CD14-positive monocyte (primary cell): ENCODE data around the gene CACNA1C. TPM values are rescaled to one million over a fixed set of nuclear protein-coding genes. Genes with fewer than 3 reads are reported as not detected.

ENCODE experiments used
- DNase-seq, 3 donors: peaks; one replicate each; pipeline ENCODE4 v3.0.0-alpha.2; 2011 to 2022
- H2AFZ ChIP-seq: 2 replicates; pipeline ENCODE4 v1.6.0; 2012; ENCODE audit warnings: mild to moderate bottlenecking, low read depth, low read length, inconsistent platforms; ENCODE audit not compliant: insufficient read depth, poor library complexity, severe bottlenecking
- H3K27ac ChIP-seq, 2 donors: 1 replicate in 1 of 2; 2 replicates in 1 of 2; pipeline ENCODE4 v1.5.1; 2012 to 2013; ENCODE audit warnings: low read length in 2 of 2, control low read depth in 1 of 2, inconsistent platforms in 1 of 2, low read depth in 1 of 2, mild to moderate bottlenecking in 1 of 2
- H3K27me3 ChIP-seq, 2 donors: one replicate each; pipeline versions ENCODE4 v1.6.0 to v1.6.1; 2011 to 2013; ENCODE audit warnings: low read length in 2 of 2; ENCODE audit not compliant: control insufficient read depth in 2 of 2, insufficient read depth in 2 of 2
- H3K36me3 ChIP-seq, 2 donors: replicated peaks in 1 of 2; 1 replicate in 1 of 2; 2 replicates in 1 of 2; pipeline versions ENCODE4 v1.5.1 to v1.6.1; 2012 to 2013; ENCODE audit warnings: low read length in 2 of 2, control low read depth in 1 of 2, inconsistent platforms in 1 of 2, mild to moderate bottlenecking in 1 of 2; ENCODE audit not compliant: insufficient read depth in 2 of 2, control insufficient read depth in 1 of 2
- H3K4me1 ChIP-seq, 2 donors: 1 replicate in 1 of 2; 2 replicates in 1 of 2; pipeline versions ENCODE4 v1.5.1 to v1.6.1; 2012 to 2013; ENCODE audit warnings: low read length in 2 of 2, control low read depth in 1 of 2, inconsistent platforms in 1 of 2, mild to moderate bottlenecking in 1 of 2, moderate library complexity in 1 of 2; ENCODE audit not compliant: insufficient read depth in 2 of 2, control insufficient read depth in 1 of 2
- H3K4me2 ChIP-seq: replicated peaks from 2 replicates; pipeline ENCODE3; 2012; ENCODE audit warnings: low read length, moderate library complexity, mild to moderate bottlenecking; ENCODE audit not compliant: poor library complexity, severe bottlenecking; ENCODE audit errors: extremely low read depth
- H3K4me3 ChIP-seq, 3 experiments: fragments of 200-600 bp in 1 of 3; sonication (generic) in 1 of 3; replicated peaks in 1 of 3; 1 replicate in 2 of 3; 2 replicates in 1 of 3; pipeline ENCODE4 v1.5.1; 2011 to 2013; ENCODE audit warnings: low read length in 3 of 3, mild to moderate bottlenecking in 3 of 3, control low read depth in 2 of 3, low read depth in 2 of 3, inconsistent platforms in 1 of 3, moderate library complexity in 1 of 3
- H3K79me2 ChIP-seq: 2 replicates; pipeline ENCODE4 v1.6.0; 2012; ENCODE audit warnings: mild to moderate bottlenecking, control low read depth, inconsistent platforms, low read length, moderate library complexity; ENCODE audit not compliant: insufficient read depth
- H3K9ac ChIP-seq: 2 replicates; pipeline ENCODE4 v1.6.0; 2017; ENCODE audit warnings: low read length, mild to moderate bottlenecking; ENCODE audit not compliant: insufficient read depth, poor library complexity, severe bottlenecking
- H3K9me3 ChIP-seq, 2 donors: replicated peaks in 1 of 2; 1 replicate in 1 of 2; 2 replicates in 1 of 2; pipeline versions ENCODE4 v1.5.1 to v1.6.1; 2012 to 2013; ENCODE audit warnings: low read length in 2 of 2, control low read depth in 1 of 2; ENCODE audit not compliant: control insufficient read depth in 1 of 2, insufficient read depth in 1 of 2
- H4K20me1 ChIP-seq: 2 replicates; pipeline ENCODE4 v1.6.0; 2012; ENCODE audit warnings: mild to moderate bottlenecking, low read length, control low read depth, moderate library complexity; ENCODE audit not compliant: insufficient read depth
- H3K27ac Mint-ChIP-seq, 7 donors: one replicate each; pipeline ENCODE4 v1.8.0; 2020; ENCODE audit warnings: mild to moderate bottlenecking in 7 of 7, mixed read lengths in 7 of 7, moderate library complexity in 6 of 7, inconsistent platforms in 2 of 7
- H3K27me3 Mint-ChIP-seq, 3 donors: one replicate each; pipeline ENCODE4 v1.8.0; 2021 to 2022; ENCODE audit warnings: low read depth in 3 of 3, mild to moderate bottlenecking in 3 of 3, mixed read lengths in 3 of 3, moderate library complexity in 3 of 3, inconsistent platforms in 1 of 3
- H3K36me3 Mint-ChIP-seq, 2 donors: one replicate each; pipeline ENCODE4 v1.8.0; 2020; ENCODE audit warnings: mixed read lengths in 2 of 2, inconsistent platforms in 1 of 2, mild to moderate bottlenecking in 1 of 2
- H3K4me1 Mint-ChIP-seq: one replicate; pipeline ENCODE4 v1.8.0; 2020; ENCODE audit warnings: mild to moderate bottlenecking, mixed read lengths
- H3K4me3 Mint-ChIP-seq, 2 donors: one replicate each; pipeline ENCODE4 v1.8.0; 2020; ENCODE audit warnings: mild to moderate bottlenecking in 2 of 2, mixed read lengths in 2 of 2, moderate library complexity in 1 of 2
- H3K9me3 Mint-ChIP-seq, 7 donors: one replicate each; pipeline ENCODE4 v1.8.0; 2020 to 2022; ENCODE audit warnings: mixed read lengths in 7 of 7, mild to moderate bottlenecking in 6 of 7, moderate library complexity in 6 of 7, inconsistent platforms in 2 of 7
- WGBS: methylation state at CpG from one replicate; pipeline ENCODE4 v1.1.5; 2013; ENCODE audit warnings: missing lambda C conversion rate; ENCODE audit not compliant: insufficient coverage; 5-methylcytosine and 5-hydroxymethylcytosine counted together
- intact Hi-C, 2 donors: fragments of 100-400 bp; cut with micrococcal nuclease; formaldehyde crosslinking; loops; one replicate each; pipeline versions ENCODE4 v1.15.0 to v1.15.1; 2023
- polyA plus RNA-seq, 3 donors: library from polyadenylated mRNA; depleted of rRNA in 1 of 3; unstranded in 2 of 3; stranded (reverse) in 1 of 3; fragments of 300-500 nt in 2 of 3; fragments of >200 nt in 1 of 3; fragmentation: Illumina TruSeq in 2 of 3; gene quantifications; 1 replicate in 2 of 3; 2 replicates in 1 of 3; pipeline ENCODE4 v1.2.3, GENCODE V29; 2012 to 2021
- TF ChIP-seq, protein P1 (sequence below): fragments of 200-600 bp; IDR thresholded peaks from one replicate; pipeline ENCODE4 v1.8.0; 2022; ENCODE audit warnings: antibody characterized with exemption, mild to moderate bottlenecking

CACNA1C gene
- polyA plus RNA-seq, 3 donors = not detected

DNA sequence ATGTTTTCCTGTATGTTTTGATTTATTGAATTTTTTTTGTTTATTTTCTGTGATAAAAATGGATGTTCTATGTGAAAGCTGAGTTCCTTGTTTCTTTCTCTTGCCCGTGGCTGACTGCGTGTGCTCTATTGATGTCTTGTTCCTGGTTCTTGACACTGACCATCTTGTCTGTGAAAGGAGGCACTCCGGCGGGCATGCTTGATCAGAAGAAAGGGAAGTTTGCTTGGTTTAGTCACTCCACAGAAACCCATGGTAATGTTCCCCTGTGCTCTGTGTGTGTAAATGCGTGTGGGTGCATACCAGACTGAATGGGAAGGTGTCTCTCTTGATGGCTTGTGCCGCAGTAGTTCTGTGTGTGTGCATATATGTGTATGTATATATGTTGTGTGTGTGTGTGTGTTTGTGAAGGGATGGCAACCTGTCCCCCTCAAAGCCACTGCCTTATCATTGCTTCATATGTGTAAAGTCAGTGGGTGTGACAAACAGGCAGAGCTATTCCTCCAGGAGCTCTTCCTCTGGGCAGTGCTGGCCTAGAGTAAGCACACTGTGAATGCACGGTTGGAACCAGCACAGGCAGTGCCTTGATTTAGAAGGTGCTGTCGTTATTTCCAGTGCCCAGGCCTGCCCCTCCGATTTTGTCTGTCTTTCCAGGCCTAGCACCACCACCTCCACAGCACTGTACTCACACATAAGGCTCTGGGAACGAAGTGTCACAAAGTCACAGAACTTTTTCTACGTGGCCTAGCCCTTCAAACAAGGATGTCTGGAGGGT lies 494.7 kb downstream of the CACNA1C start:
- H3K9me3 Mint-ChIP-seq = no peaks in the 10 kb centered on the region
- intact Hi-C loops = no loop called here
- Histone ChIP-seq H3K27me3 (no peaks in the 10 kb centered on the region), H2AFZ (peak overlapping the region; percentile 16), H3K9me3 (no peaks in the 10 kb centered on the region), H3K79me2 (no peaks in the 10 kb centered on the region), H3K4me3 (no peak overlapping the region), H3K9ac (no peak overlapping the region), H3K4me1 (peaks cover 35 to 43% of the 10 kb centered on the region in 2 donors), H3K4me2 (no peak overlapping the region), H4K20me1 (no peaks in the 10 kb centered on the region), H3K27ac (peak overlapping the region; percentile 44 to 80), H3K36me3 (no peaks in the 10 kb centered on the region)
- peaks cover 0 to 4% (median 0%) of the 10 kb centered on the region in 3 donors for H3K27me3 Mint-ChIP-seq
- H3K36me3 Mint-ChIP-seq = no peaks in the 10 kb centered on the region
- TF ChIP-seq, protein P1, sequence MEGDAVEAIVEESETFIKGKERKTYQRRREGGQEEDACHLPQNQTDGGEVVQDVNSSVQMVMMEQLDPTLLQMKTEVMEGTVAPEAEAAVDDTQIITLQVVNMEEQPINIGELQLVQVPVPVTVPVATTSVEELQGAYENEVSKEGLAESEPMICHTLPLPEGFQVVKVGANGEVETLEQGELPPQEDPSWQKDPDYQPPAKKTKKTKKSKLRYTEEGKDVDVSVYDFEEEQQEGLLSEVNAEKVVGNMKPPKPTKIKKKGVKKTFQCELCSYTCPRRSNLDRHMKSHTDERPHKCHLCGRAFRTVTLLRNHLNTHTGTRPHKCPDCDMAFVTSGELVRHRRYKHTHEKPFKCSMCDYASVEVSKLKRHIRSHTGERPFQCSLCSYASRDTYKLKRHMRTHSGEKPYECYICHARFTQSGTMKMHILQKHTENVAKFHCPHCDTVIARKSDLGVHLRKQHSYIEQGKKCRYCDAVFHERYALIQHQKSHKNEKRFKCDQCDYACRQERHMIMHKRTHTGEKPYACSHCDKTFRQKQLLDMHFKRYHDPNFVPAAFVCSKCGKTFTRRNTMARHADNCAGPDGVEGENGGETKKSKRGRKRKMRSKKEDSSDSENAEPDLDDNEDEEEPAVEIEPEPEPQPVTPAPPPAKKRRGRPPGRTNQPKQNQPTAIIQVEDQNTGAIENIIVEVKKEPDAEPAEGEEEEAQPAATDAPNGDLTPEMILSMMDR = no peak
- 26% methylated on average over 7 of the region's 11 CpGs for WGBS
- DNase-seq = peak; percentile 84 to 90 (median 87)
- H3K27ac Mint-ChIP-seq = peak overlapping the region in 6 of 7 donors; percentile 65 to 89 (median 86)
- peak overlapping the region in 1 of 2 donors; percentile 72 for H3K4me3 Mint-ChIP-seq
- H3K4me1 Mint-ChIP-seq = no peaks in the 10 kb centered on the region

DNA sequence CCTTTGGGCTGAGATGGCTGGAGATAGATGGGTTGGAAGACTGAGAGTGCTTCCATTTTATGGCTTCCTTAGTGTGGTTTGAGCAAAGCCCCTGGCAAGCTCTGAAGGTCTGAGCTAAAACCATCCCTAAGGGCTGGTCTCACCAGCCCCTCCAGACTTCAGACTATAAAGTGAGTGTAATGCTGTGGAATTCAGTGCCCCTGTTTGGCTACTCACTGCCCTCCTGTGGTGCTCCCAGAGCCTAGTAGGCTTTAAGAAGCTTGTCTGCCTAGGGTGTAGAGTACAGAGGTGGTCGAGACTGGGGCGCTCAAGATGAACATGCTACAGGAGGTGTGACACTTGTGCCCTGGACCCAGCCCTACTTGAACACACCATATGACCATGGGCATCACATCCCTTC lies 495.3 kb downstream of the CACNA1C start:
- H3K36me3 Mint-ChIP-seq = no peaks in the 10 kb centered on the region
- TF ChIP-seq, protein P1 = no peak

More for the DNA sequence above, 495.3 kb downstream of the CACNA1C start:
- H3K4me2 ChIP-seq = no peak overlapping the region
- intact Hi-C loops = no loop called here
- no CpG with 5 or more reads among the region's 2 CpGs for WGBS
- no peak for DNase-seq
- Mint-ChIP-seq H3K27ac (peak overlapping the region in 4 of 7 donors; percentile 2 to 77 (median 55)), H3K27me3 (peaks cover 0 to 3% (median 0%) of the 10 kb centered on the region in 3 donors), H3K9me3 (no peaks in the 10 kb centered on the region), H3K4me3 (no peak overlapping the region), H3K4me1 (no peaks in the 10 kb centered on the region)
- no peaks in the 10 kb centered on the region for H3K9me3 ChIP-seq
- no peak overlapping the region for H2AFZ ChIP-seq
- H3K4me3 ChIP-seq = no peak overlapping the region
- peaks cover 42 to 49% of the 10 kb centered on the region in 2 donors for H3K4me1 ChIP-seq
- H3K36me3 ChIP-seq = no peaks in the 10 kb centered on the region
- H3K27me3 ChIP-seq = no peaks in the 10 kb centered on the region
- H3K9ac ChIP-seq = no peak overlapping the region
- no peaks in the 10 kb centered on the region for H4K20me1 ChIP-seq
- peak overlapping the region; percentile 44 to 80 for H3K27ac ChIP-seq
- H3K79me2 ChIP-seq = no peaks in the 10 kb centered on the region
